SK-N-SH treated with all-trans-retinoic acid at 6 μM for 48 hours (cell line): Measurements from ENCODE around the gene UMPS.

Experiments
- CREB5 ChIP-seq: fragments of 250-450 bp; sonication (Bioruptor Pico); IDR thresholded peaks from 2 replicates; pipeline ENCODE4 v1.5.1; 2020; ENCODE audit warnings: low read depth, mild to moderate bottlenecking, moderate library complexity
- GLIS3 ChIP-seq: fragments of 250-450 bp; sonication (Bioruptor Pico); IDR thresholded peaks from 2 replicates; pipeline ENCODE4 v1.5.0; 2020; ENCODE audit warnings: mild to moderate bottlenecking, moderate library complexity
- PATZ1 ChIP-seq: fragments of 250-450 bp; sonication (Bioruptor Pico); IDR thresholded peaks from 2 replicates; pipeline ENCODE4 v1.8.0; 2020; ENCODE audit warnings: mild to moderate bottlenecking, moderate library complexity, borderline replicate concordance
- RARB ChIP-seq: fragments of 250-450 bp; sonication (Bioruptor Pico); IDR thresholded peaks from 2 replicates; pipeline ENCODE4 v1.8.0; 2021; ENCODE audit warnings: mild to moderate bottlenecking, moderate library complexity
- ZC3H10 ChIP-seq: fragments of 250-450 bp; sonication (Bioruptor Pico); IDR thresholded peaks from 2 replicates; pipeline ENCODE4 v1.5.1; 2021; ENCODE audit warnings: mild to moderate bottlenecking, moderate library complexity
- ZFP3 ChIP-seq: fragments of 250-450 bp; sonication (Bioruptor Pico); IDR thresholded peaks from 2 replicates; pipeline ENCODE4 v1.5.0; 2020; ENCODE audit warnings: mild to moderate bottlenecking, moderate library complexity
- ZFP30 ChIP-seq: fragments of 450-650 bp; formaldehyde crosslinking; IDR thresholded peaks from 2 replicates; pipeline ENCODE4 v1.5.0; 2022; ENCODE audit warnings: mild to moderate bottlenecking, moderate library complexity
- ZNF70 ChIP-seq: fragments of 450-650 bp; formaldehyde crosslinking; IDR thresholded peaks from 2 replicates; pipeline ENCODE4 v1.5.0; 2020; ENCODE audit warnings: mild to moderate bottlenecking, moderate library complexity
- TF ChIP-seq, protein P1 (sequence below): fragments of 250-450 bp; sonication (Bioruptor Pico); IDR thresholded peaks from 2 replicates; pipeline ENCODE4 v1.5.1; 2021; ENCODE audit warnings: mild to moderate bottlenecking, moderate library complexity

DNA sequence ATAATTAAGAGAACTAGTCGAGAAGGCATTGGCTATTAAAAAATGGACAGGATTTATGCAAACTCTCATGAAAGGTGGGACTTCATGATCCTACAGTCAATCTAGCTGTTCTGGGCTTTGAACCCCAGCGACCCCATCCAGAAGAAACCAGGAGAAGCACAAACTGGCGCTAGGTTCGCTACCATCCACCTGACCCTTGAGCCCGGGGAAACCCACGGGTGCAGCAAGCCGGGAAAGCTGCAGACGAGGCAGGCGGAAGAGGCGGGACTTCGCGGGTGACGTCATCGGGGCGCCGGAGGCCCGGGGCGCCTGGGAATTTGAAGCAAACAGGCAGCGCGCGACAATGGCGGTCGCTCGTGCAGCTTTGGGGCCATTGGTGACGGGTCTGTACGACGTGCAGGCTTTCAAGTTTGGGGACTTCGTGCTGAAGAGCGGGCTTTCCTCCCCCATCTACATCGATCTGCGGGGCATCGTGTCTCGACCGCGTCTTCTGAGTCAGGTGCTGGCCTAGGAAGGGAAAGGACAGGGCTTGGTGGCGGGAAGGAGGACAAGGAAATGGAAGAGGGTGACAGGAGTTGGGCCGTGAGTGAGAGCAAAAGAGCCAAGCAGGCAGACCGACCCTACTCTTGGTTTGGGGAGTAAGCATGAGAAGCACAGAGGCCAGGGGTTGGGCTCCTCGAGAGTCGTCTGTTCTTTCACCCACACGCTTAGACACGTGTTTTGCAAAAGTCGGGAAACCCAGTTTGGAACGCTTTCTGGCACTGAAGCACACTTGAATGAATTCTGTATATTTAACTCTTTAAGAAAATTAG lies at the start of gene UMPS:
- no peak for TF ChIP-seq RARB (CRISPR knock-in tag)
- TF ChIP-seq ZFP3 (CRISPR knock-in tag): no peak
- TF ChIP-seq PATZ1: no peak
- TF ChIP-seq ZNF70 (CRISPR knock-in tag): no peak
- no peak for TF ChIP-seq ZFP30 (CRISPR knock-in tag)
- no peak for TF ChIP-seq ZC3H10 (CRISPR knock-in tag)
- TF ChIP-seq, protein P1, sequence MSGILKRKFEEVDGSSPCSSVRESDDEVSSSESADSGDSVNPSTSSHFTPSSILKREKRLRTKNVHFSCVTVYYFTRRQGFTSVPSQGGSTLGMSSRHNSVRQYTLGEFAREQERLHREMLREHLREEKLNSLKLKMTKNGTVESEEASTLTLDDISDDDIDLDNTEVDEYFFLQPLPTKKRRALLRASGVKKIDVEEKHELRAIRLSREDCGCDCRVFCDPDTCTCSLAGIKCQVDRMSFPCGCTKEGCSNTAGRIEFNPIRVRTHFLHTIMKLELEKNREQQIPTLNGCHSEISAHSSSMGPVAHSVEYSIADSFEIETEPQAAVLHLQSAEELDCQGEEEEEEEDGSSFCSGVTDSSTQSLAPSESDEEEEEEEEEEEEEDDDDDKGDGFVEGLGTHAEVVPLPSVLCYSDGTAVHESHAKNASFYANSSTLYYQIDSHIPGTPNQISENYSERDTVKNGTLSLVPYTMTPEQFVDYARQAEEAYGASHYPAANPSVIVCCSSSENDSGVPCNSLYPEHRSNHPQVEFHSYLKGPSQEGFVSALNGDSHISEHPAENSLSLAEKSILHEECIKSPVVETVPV (CRISPR knock-in tag): no peak
- TF ChIP-seq GLIS3: no peak
- no peak; the same call in 1 of the 2 replicates for TF ChIP-seq CREB5 (CRISPR knock-in tag)
